ENCODE measurements around the gene CNTNAP2. TPM values are rescaled to one million over a fixed set of nuclear protein-coding genes. Genes with fewer than 3 reads are reported as not detected.

CNTNAP2 gene
- total and polyA plus RNA-seq, 3 donors from 2014 or later: 4.3 to 6.1 (median 4.4) TPM

DNA sequence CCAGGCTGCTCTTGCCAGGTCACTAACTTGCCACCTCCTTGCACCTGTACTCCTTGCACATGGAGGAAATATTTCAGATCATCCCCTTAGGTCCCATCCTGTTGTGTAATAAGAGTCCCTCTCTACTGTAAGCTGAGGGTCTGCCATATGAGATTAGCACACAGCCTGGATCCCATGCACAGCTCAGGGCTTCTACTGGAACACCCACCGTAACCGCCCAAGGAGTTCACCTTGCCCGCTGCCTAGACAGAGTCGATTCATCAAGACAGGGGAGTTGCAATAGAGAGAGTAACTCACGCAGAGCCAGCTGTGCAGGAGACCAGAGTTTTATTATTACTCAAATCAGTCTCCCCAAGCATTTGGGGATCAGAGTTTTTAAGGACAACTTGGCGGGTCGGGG is 1779.5 kb downstream of the CNTNAP2 start:
- no peak overlapping the region for H3K4me3 ChIP-seq
- H3K27me3 ChIP-seq: no peaks in the 10 kb centered on the region
- WGBS, 2 donors: 85 to 92% methylated on average over 7 of the region's 7 CpGs
- no peak for TF ChIP-seq POLR2A (IDR thresholded peaks at IDR 0.05)
- TF ChIP-seq CTCF (IDR thresholded peaks at IDR 0.05): no peak
- H3K4me1 ChIP-seq: no peaks in the 10 kb centered on the region
- no peaks in the 10 kb centered on the region for H3K9me3 ChIP-seq
- intact Hi-C loops (cut with DNase I; ENCODE audit: low total_unique reads): no loop called here
- DNase-seq: no peak
- H3K36me3 ChIP-seq (ENCODE audit: low read depth, missing control alignments): no peaks in the 10 kb centered on the region
- no peak overlapping the region for H3K27ac ChIP-seq

- intact Hi-C loops (cut with DNase I; ENCODE audit: low total_unique reads): no loop called here
- WGBS, 2 donors: 88 to 89% methylated on average over 13 of the region's 13 CpGs
- no peaks in the 10 kb centered on the region for H3K4me1 ChIP-seq
- no peak for TF ChIP-seq CTCF (IDR thresholded peaks at IDR 0.05)
- no peak for TF ChIP-seq POLR2A (IDR thresholded peaks at IDR 0.05)
- no peaks in the 10 kb centered on the region for H3K27me3 ChIP-seq
- H3K36me3 ChIP-seq (ENCODE audit: low read depth, missing control alignments): no peaks in the 10 kb centered on the region
- no peaks in the 10 kb centered on the region for H3K9me3 ChIP-seq
- no peak overlapping the region for H3K27ac ChIP-seq
- DNase-seq: no peak
- no peak overlapping the region for H3K4me3 ChIP-seq
These were observed 1787.1 kb downstream of the CNTNAP2 start for GRCh38 chr7:147903536-147904218.

GRCh38 chr7:147904219-147904576 is 1787.6 kb downstream of the CNTNAP2 start:
- 42 to 59% methylated on average over 3 of the region's 3 CpGs for WGBS, 2 donors
- Histone ChIP-seq H3K27ac (no peak overlapping the region), H3K36me3 (ENCODE audit: low read depth, missing control alignments) (no peaks in the 10 kb centered on the region), H3K27me3 (no peaks in the 10 kb centered on the region), H3K4me1 (no peaks in the 10 kb centered on the region), H3K4me3 (no peak overlapping the region), H3K9me3 (no peaks in the 10 kb centered on the region)
- intact Hi-C loops (cut with DNase I; ENCODE audit: low total_unique reads): no loop called here
- no peak for TF ChIP-seq POLR2A (IDR thresholded peaks at IDR 0.05)
- TF ChIP-seq CTCF (IDR thresholded peaks at IDR 0.05): no peak
- DNase-seq: no peak

GRCh38 chr7:147909431-147910148 is 1793.0 kb downstream of the CNTNAP2 start:
- Histone ChIP-seq H3K4me3 (no peak overlapping the region), H3K27ac (no peak overlapping the region), H3K36me3 (ENCODE audit: low read depth, missing control alignments) (no peaks in the 10 kb centered on the region), H3K4me1 (no peaks in the 10 kb centered on the region), H3K27me3 (no peaks in the 10 kb centered on the region), H3K9me3 (no peaks in the 10 kb centered on the region)
- no peak for DNase-seq
- intact Hi-C loops (cut with DNase I; ENCODE audit: low total_unique reads): no loop called here
- no peak for TF ChIP-seq CTCF (IDR thresholded peaks at IDR 0.05)
- TF ChIP-seq POLR2A (IDR thresholded peaks at IDR 0.05): no peak
- WGBS, 2 donors: 82 to 85% methylated on average over 10 of the region's 10 CpGs

Measured in testis (tissue), 3 donors.